H1 (cell line): ENCODE results near the gene IPO13. TPM values are rescaled to one million over a fixed set of nuclear protein-coding genes. Genes with fewer than 3 reads are reported as not detected.

ENCODE experiments used
- CTCF ChIA-PET: fragments of 300-600 bp; sonication (Branson Sonifier 250); formaldehyde crosslinking; loops from one replicate; lab custom pipeline; 2021; ENCODE audit not compliant: partially characterized antibody; lab: Charles Lee
- POLR2A ChIA-PET: fragments of 300-600 bp; sonication (Branson Sonifier 250); formaldehyde crosslinking; loops from one replicate; lab custom pipeline; 2021; ENCODE audit warnings: inconsistent platforms; ENCODE audit not compliant: partially characterized antibody; lab: Charles Lee
- DNase-seq, 2 experiments: peaks; one replicate each; pipeline versions ENCODE4 v3.0.0 to v3.0.0-alpha.2; 2010 to 2022; ENCODE audit warnings: low spot score in 2 of 2, low read depth in 1 of 2, mixed read lengths in 1 of 2
- FAIRE-seq: peaks from 2 replicates; lab custom pipeline; 2011; peaks lifted over from hg19 to GRCh38; lab: Jason Lieb, UNC
- H2AFZ ChIP-seq: 2 replicates; pipeline ENCODE4 v1.8.1; 2012; ENCODE audit warnings: low read length, inconsistent platforms
- H2AK5ac ChIP-seq: 2 replicates; pipeline ENCODE4 v1.6.1; 2013; ENCODE audit warnings: low read depth, low read length
- H2BK120ac ChIP-seq: replicated peaks from 2 replicates; pipeline ENCODE3; 2013; ENCODE audit warnings: low read depth, low read length, inconsistent platforms
- H2BK12ac ChIP-seq: 2 replicates; pipeline ENCODE4 v1.6.1; 2013; ENCODE audit warnings: low read depth, low read length
- H2BK15ac ChIP-seq: 2 replicates; pipeline ENCODE4 v1.6.1; 2013; ENCODE audit warnings: low read length
- H2BK20ac ChIP-seq: 2 replicates; pipeline ENCODE4 v1.6.1; 2013; ENCODE audit warnings: low read length
- H2BK5ac ChIP-seq: 2 replicates; pipeline ENCODE4 v1.6.1; 2013; ENCODE audit warnings: low read depth, low read length
- H3K14ac ChIP-seq: 2 replicates; pipeline ENCODE4 v1.6.1; 2013; ENCODE audit warnings: inconsistent platforms; ENCODE audit not compliant: insufficient read length
- H3K18ac ChIP-seq: 2 replicates; pipeline ENCODE4 v1.6.1; 2013; ENCODE audit warnings: low read length; ENCODE audit errors: extremely low read depth
- H3K23ac ChIP-seq: 2 replicates; pipeline ENCODE4 v1.6.1; 2013; ENCODE audit warnings: inconsistent platforms; ENCODE audit not compliant: insufficient read length
- H3K23me2 ChIP-seq: 2 replicates; pipeline ENCODE4 v1.6.1; 2013; ENCODE audit warnings: low read depth, low read length
- H3K27ac ChIP-seq: 2 replicates; pipeline ENCODE4 v1.6.1; 2011; ENCODE audit warnings: low read depth, low read length, inconsistent platforms
- H3K27me3 ChIP-seq, 4 experiments: replicated peaks in 1 of 4; 1 replicate in 1 of 4; 2 replicates in 3 of 4; pipeline versions ENCODE4 v1.6.1 to v1.8.1; 2011 to 2013; ENCODE audit warnings: low read length in 3 of 4, mild to moderate bottlenecking in 3 of 4, inconsistent platforms in 2 of 4, mixed read lengths in 2 of 4, moderate library complexity in 1 of 4; ENCODE audit not compliant: control insufficient read depth in 3 of 4, insufficient read depth in 3 of 4; ENCODE audit errors: extremely low read depth in 1 of 4
- H3K36me3 ChIP-seq, 4 experiments: 2 replicates each; pipeline versions ENCODE4 v1.6.1 to v1.8.1; 2011 to 2013; ENCODE audit warnings: mild to moderate bottlenecking in 4 of 4, low read length in 3 of 4, moderate library complexity in 2 of 4, control low read depth in 1 of 4, inconsistent platforms in 1 of 4; ENCODE audit not compliant: insufficient read depth in 4 of 4, control insufficient read depth in 2 of 4
- H3K4ac ChIP-seq: replicated peaks from 2 replicates; pipeline ENCODE3; 2013; ENCODE audit warnings: low read length, low read depth, mixed read lengths, inconsistent platforms; ENCODE audit not compliant: insufficient read length
- H3K4me1 ChIP-seq, 4 experiments: replicated peaks in 1 of 4; 1 replicate in 1 of 4; 2 replicates in 3 of 4; pipeline versions ENCODE4 v1.6.1 to v1.8.1; 2011 to 2013; ENCODE audit warnings: low read length in 3 of 4, inconsistent platforms in 2 of 4, mixed read lengths in 1 of 4; ENCODE audit not compliant: insufficient read depth in 4 of 4, control insufficient read depth in 3 of 4
- H3K4me2 ChIP-seq, 2 experiments: 2 replicates each; pipeline versions ENCODE4 v1.6.1 to v1.8.1; 2011 to 2013; ENCODE audit warnings: low read depth in 2 of 2, low read length in 2 of 2, control low read depth in 1 of 2, inconsistent platforms in 1 of 2, mild to moderate bottlenecking in 1 of 2; ENCODE audit not compliant: insufficient read depth in 1 of 2
- H3K4me3 ChIP-seq, 4 experiments: fragments of 200-600, 300-600 bp in 1 of 4; sonication (generic), shearing (Covaris generic), sonication (Bioruptor Twin) in 1 of 4; 2 replicates each; pipeline versions ENCODE4 v1.5.1 to v1.8.1; 2011 to 2016; ENCODE audit warnings: low read length in 4 of 4, low read depth in 3 of 4, control low read depth in 2 of 4, inconsistent platforms in 2 of 4, mild to moderate bottlenecking in 2 of 4, mixed read lengths in 1 of 4, moderate library complexity in 1 of 4; ENCODE audit not compliant: insufficient read depth in 2 of 4; ENCODE audit errors: extremely low read depth in 1 of 4
- H3K56ac ChIP-seq: replicated peaks from 2 replicates; pipeline ENCODE3; 2013; ENCODE audit warnings: low read depth, mild to moderate bottlenecking, mixed read lengths, low read length, inconsistent platforms; ENCODE audit not compliant: insufficient read length
- H3K79me1 ChIP-seq: 2 replicates; pipeline ENCODE4 v1.6.1; 2013; ENCODE audit warnings: low read depth, low read length, control low read depth
- H3K79me2 ChIP-seq, 2 experiments: 2 replicates each; pipeline versions ENCODE4 v1.6.1 to v1.8.1; 2012 to 2013; ENCODE audit warnings: low read length in 2 of 2, mild to moderate bottlenecking in 2 of 2, inconsistent platforms in 1 of 2; ENCODE audit not compliant: insufficient read depth in 2 of 2, control insufficient read depth in 1 of 2
- H3K9ac ChIP-seq, 4 experiments: replicated peaks in 1 of 4; 1 replicate in 1 of 4; 2 replicates in 3 of 4; pipeline versions ENCODE4 v1.6.1 to v1.8.1; 2011 to 2013; ENCODE audit warnings: low read depth in 3 of 4, low read length in 3 of 4, control low read depth in 2 of 4, mild to moderate bottlenecking in 2 of 4, moderate library complexity in 2 of 4, inconsistent platforms in 1 of 4; ENCODE audit errors: extremely low read depth in 1 of 4
- H3K9me3 ChIP-seq, 2 experiments: 2 replicates each; pipeline versions ENCODE4 v1.6.1 to v1.8.1; 2012 to 2013; ENCODE audit warnings: mild to moderate bottlenecking in 2 of 2, moderate library complexity in 2 of 2, control low read depth in 1 of 2, inconsistent platforms in 1 of 2, low read depth in 1 of 2, low read length in 1 of 2, mixed read lengths in 1 of 2; ENCODE audit not compliant: insufficient read depth in 2 of 2
- H4K20me1 ChIP-seq, 2 experiments: replicated peaks in 1 of 2; 2 replicates each; pipeline versions ENCODE3 to v1.8.1; 2011 to 2013; ENCODE audit warnings: inconsistent platforms in 2 of 2, low read length in 2 of 2, mild to moderate bottlenecking in 1 of 2; ENCODE audit not compliant: insufficient read depth in 2 of 2, control insufficient read depth in 1 of 2
- H4K5ac ChIP-seq: 2 replicates; pipeline ENCODE4 v1.6.1; 2013; ENCODE audit warnings: low read length, low read depth, mixed read lengths, inconsistent platforms; ENCODE audit not compliant: insufficient read length
- H4K8ac ChIP-seq: 2 replicates; pipeline ENCODE4 v1.8.0; 2013; ENCODE audit warnings: mild to moderate bottlenecking, moderate library complexity, low read length, inconsistent platforms; ENCODE audit not compliant: insufficient read depth; ENCODE audit errors: extremely low read depth
- H4K91ac ChIP-seq: replicated peaks from 2 replicates; pipeline ENCODE3; 2013; ENCODE audit warnings: low read length, mixed read lengths, inconsistent platforms; ENCODE audit not compliant: insufficient read length
- CBX5 ChIP-seq: fragments of 300-800, 300-1000 bp; sonication (generic); IDR thresholded peaks from 2 replicates; pipeline ENCODE4 v1.7.1; 2016; ENCODE audit warnings: antibody characterized with exemption, low read length, low read depth
- KDM4A ChIP-seq: IDR thresholded peaks from one replicate; pipeline ENCODE4 v1.7.1; 2012; ENCODE audit warnings: low read depth, mild to moderate bottlenecking, moderate library complexity, low read length, inconsistent platforms; ENCODE audit not compliant: severe bottlenecking
- SUZ12 ChIP-seq: fragments of 200-600 bp; sonication (generic); IDR thresholded peaks from 2 replicates; pipeline ENCODE4 v1.6.1; 2012; ENCODE audit warnings: mild to moderate bottlenecking, inconsistent platforms, low read length, moderate library complexity, mixed read lengths
- WGBS, 2 experiments: shearing (Covaris generic) in 1 of 2; methylation state at CpG; one replicate each; pipeline versions ENCODE4 v1.1.6 to v1.1.7; 2013 to 2015; ENCODE audit warnings: low lambda C conversion rate in 2 of 2, mixed read lengths in 2 of 2, inconsistent platforms in 1 of 2, low coverage in 1 of 2, missing lambda C conversion rate in 1 of 2; ENCODE audit not compliant: insufficient replicate concordance in 2 of 2, insufficient coverage in 1 of 2, insufficient read length in 1 of 2; ENCODE audit errors: extremely low coverage in 1 of 2, missing lambda C conversion rate in 1 of 2; 5-methylcytosine and 5-hydroxymethylcytosine counted together
- polyA plus RNA-seq, 7 experiments: library from polyadenylated mRNA; depleted of rRNA in 3 of 7; stranded (reverse) in 5 of 7; unstranded in 2 of 7; fragments of >200 nt in 5 of 7; fragments of 200-250 nt in 2 of 7; gene quantifications; 1 replicate in 5 of 7; 2 replicates in 1 of 7; 4 replicates in 1 of 7; pipeline versions ENCODE4 v1.2.1 to v1.2.3, GENCODE V29; 2011 to 2013; ENCODE audit warnings: missing spikeins in 2 of 7, mixed read lengths in 2 of 7
- total RNA-seq: library from RNA; stranded (reverse); fragmentation: NEBNext Ultra II Directional; extraction: Animal tissue kit (Norgen Biotek cat#: 25700); gene quantifications from 2 replicates; pipeline ENCODE4 v1.2.1, GENCODE V29; 2021

IPO13 gene
- total and polyA plus RNA-seq, 2 of the 8 experiments (the other 6 are each of a cell fraction or from before 2014, with no cell fraction given) = 23.0 to 27.0 TPM

GRCh38 chr1:43963006-43963405 is 16.3 kb downstream of the IPO13 start:
- TF ChIP-seq CBX5 (no peak), KDM4A (no peak), SUZ12 (no peak)
- Histone ChIP-seq H3K4ac (no peak overlapping the region), H2BK12ac (no peak overlapping the region), H2BK120ac (no peak overlapping the region), H3K79me2 (no peaks in the 10 kb centered on the region), H3K14ac (no peak overlapping the region), H4K20me1 (peaks cover 0 to 3% of the 10 kb centered on the region in 2 experiments), H3K23ac (no peak overlapping the region), H3K9me3 (no peaks in the 10 kb centered on the region), H2BK20ac (no peak overlapping the region), H3K27ac (no peak overlapping the region), H2BK15ac (no peak overlapping the region), H2AFZ (no peak overlapping the region), H4K91ac (no peak overlapping the region), H3K23me2 (peaks cover 6% of the 10 kb centered on the region; the same call in 1 of the 2 replicates), H3K4me1 (no peaks in the 10 kb centered on the region), H3K27me3 (no peaks in the 10 kb centered on the region), H3K79me1 (no peaks in the 10 kb centered on the region), H3K18ac (no peak overlapping the region), H4K5ac (no peak overlapping the region), H3K36me3 (peaks cover 0 to 4% (median 2%) of the 10 kb centered on the region in 4 experiments; a peak in 1 of 8 replicates), H4K8ac (no peak overlapping the region), H3K4me3 (no peak overlapping the region), H3K9ac (no peak overlapping the region), H3K56ac (no peak overlapping the region), H3K4me2 (no peak overlapping the region), H2BK5ac (no peak overlapping the region), H2AK5ac (no peak overlapping the region)
- POLR2A ChIA-PET = interaction anchor here (1.0 to 1.8 kb wide), 4 partner anchors 8 to 14 kb away, joined by 3 to 5 read pairs (median 3); no protein-coding TSS in a partner anchor
- no peak for FAIRE-seq
- WGBS, 2 experiments = 92% methylated on average over 3 of the region's 3 CpGs; no CpG with 5 or more reads in 1 of the 2 experiments
- CTCF ChIA-PET = interaction anchor here (1.4 kb wide), 2 partner anchors 10 to 29 kb away, joined by 3 to 4 read pairs; no protein-coding TSS in a partner anchor
- no peak for DNase-seq
